ENCODE results near the gene ANKUB1.

- TF ChIP-seq CTCF (IDR thresholded peaks at IDR 0.05 in 2 of 3, conservative IDR thresholded peaks at IDR 0.05 in 1 of 3; ENCODE audit: control insufficient read depth in 2 of 3, extremely low read depth in 1 of 3, insufficient read depth in 1 of 3, low read depth in 3 of 3, low read length in 3 of 3), result no peak
- TF ChIP-seq ZNF274 (IDR thresholded peaks at IDR 0.05; ENCODE audit: insufficient read depth, insufficient read length), result no peak
- TF ChIP-seq CEBPB (IDR thresholded peaks at IDR 0.05; ENCODE audit: borderline replicate concordance in 1 of 2, low read depth in 2 of 2, low read length in 2 of 2), result no peak
- TF ChIP-seq CHD4 (IDR thresholded peaks at IDR 0.05), result no peak
- no peak for TF ChIP-seq POLR2A (IDR thresholded peaks at IDR 0.05; ENCODE audit: low read depth, low read length)
Observed at GRCh38 chr3:149826636-149827035, 34.3 kb upstream of the ANKUB1 start.

Measured in GM12878 (cell line).